ENCODE measurements around the gene KLHDC9.
"Not testable (repeated sequence)": the region's sequence is repeated elsewhere in the genome, so short reads cannot be mapped to it uniquely, and the experiment has no call there.

The KLHDC9 gene

GRCh38 chr1:161098210-161099068 is at the start of gene KLHDC9:
Gene KLHDC9, plus strand, starts transcription at chr1:161098361. Its CDS starts 175 bp downstream, at chr1:161098536.
- peak; percentile 94 to 98 for DNase-seq

GRCh38 chr1:161048949-161049722 is 49.0 kb upstream of the KLHDC9 start:
- DNase-seq: no peak

GRCh38 chr1:161051219-161051618 is 46.9 kb upstream of the KLHDC9 start:
- DNase-seq: no peak

GRCh38 chr1:161052899-161053298 is 45.3 kb upstream of the KLHDC9 start:
- no peak for DNase-seq

GRCh38 chr1:161054232-161054631 is 43.9 kb upstream of the KLHDC9 start:
- DNase-seq: no peak

GRCh38 chr1:161054805-161055204 is 43.4 kb upstream of the KLHDC9 start:
- no peak for DNase-seq

- no peak for DNase-seq
Observed at GRCh38 chr1:161059293-161059692, 38.9 kb upstream of the KLHDC9 start.

GRCh38 chr1:161061419-161061818 is 36.7 kb upstream of the KLHDC9 start:
- no peak for DNase-seq

- DNase-seq: not testable (repeated sequence)
Observed at GRCh38 chr1:161063936-161064335, 34.2 kb upstream of the KLHDC9 start.

- not testable (repeated sequence) for DNase-seq
Observed at GRCh38 chr1:161065681-161066080, 32.5 kb upstream of the KLHDC9 start.

GRCh38 chr1:161066694-161067093 is 31.5 kb upstream of the KLHDC9 start:
- no peak for DNase-seq

GRCh38 chr1:161068306-161069234 is 29.6 kb upstream of the KLHDC9 start:
- DNase-seq: no peak

- DNase-seq: no peak
Observed at GRCh38 chr1:161069241-161069640, 28.9 kb upstream of the KLHDC9 start.

GRCh38 chr1:161069731-161070270 is 28.4 kb upstream of the KLHDC9 start, which contains the start of gene ARHGAP30:
Gene ARHGAP30, minus strand, starts transcription at chr1:161069891. Its CDS starts 267 bp downstream, at chr1:161069624.
- DNase-seq: no peak

- no peak for DNase-seq
Observed at GRCh38 chr1:161070761-161071160, 27.4 kb upstream of the KLHDC9 start.

GRCh38 chr1:161071886-161072371 is 26.2 kb upstream of the KLHDC9 start:
- no peak for DNase-seq

GRCh38 chr1:161072751-161073449 is 25.3 kb upstream of the KLHDC9 start:
- DNase-seq: no peak

- DNase-seq: no peak
Observed at GRCh38 chr1:161073474-161074121, 24.6 kb upstream of the KLHDC9 start.

- no peak for DNase-seq
Observed at GRCh38 chr1:161074676-161075368, 23.3 kb upstream of the KLHDC9 start.

- DNase-seq: no peak
Observed at GRCh38 chr1:161076410-161076809, 21.8 kb upstream of the KLHDC9 start.
